ENCODE measurements around the gene INTS13.

The INTS13 gene

GRCh38 chr12:26855337-26855736 is 82.4 kb downstream of the INTS13 start:
- Histone ChIP-seq H3K9me3 (ENCODE audit: low read depth, low read length) (no peaks in the 10 kb centered on the region), H3K9ac (ENCODE audit: insufficient read length) (no peak overlapping the region), H3K27ac (no peak overlapping the region), H3K36me3 (ENCODE audit: insufficient read depth, low read length) (no peaks in the 10 kb centered on the region), H3K4me3 (no peak overlapping the region)
- DNase-seq (ENCODE audit: low read depth, low spot score) = no peak
- no peak for TF ChIP-seq EZH2 (IDR thresholded peaks at IDR 0.05)
- TF ChIP-seq FOXP2 (optimal IDR thresholded peaks at IDR 0.05; ENCODE audit: control extremely low read depth, extremely low read length, insufficient read depth) = no peak
- no peak for TF ChIP-seq POLR2AphosphoS5 (IDR thresholded peaks at IDR 0.05; ENCODE audit: borderline replicate concordance, low read depth, low read length)
